A549 (cell line): ENCODE results near the gene MOB1B.

Experiments
- CBX8 ChIP-seq: fragments of 200-600 bp; sonication (generic); IDR thresholded peaks from 2 replicates; pipeline ENCODE4 v1.6.1; 2016
- CEBPB ChIP-seq, 2 experiments: fragments of >200 bp in 1 of 2; sonication (Bioruptor Twin) in 1 of 2; formaldehyde crosslinking in 1 of 2; IDR thresholded peaks; 2 replicates each; pipeline ENCODE4 v1.6.1; 2012 to 2016
- CTCF ChIP-seq: fragments of >200 bp; sonication (Bioruptor Twin); formaldehyde crosslinking; IDR thresholded peaks from 3 replicates; pipeline ENCODE4 v1.5.1; 2016
- EP300 ChIP-seq, 2 experiments: fragments of >200 bp; sonication (Bioruptor Twin); formaldehyde crosslinking; IDR thresholded peaks; 2 replicates in 1 of 2; 3 replicates in 1 of 2; pipeline ENCODE4 v1.6.1; 2016 to 2017
- HEYL ChIP-seq: fragments of 250-450 bp; sonication (Bioruptor Pico); IDR thresholded peaks from 2 replicates; pipeline ENCODE4 v1.8.0; 2021; ENCODE audit warnings: mild to moderate bottlenecking, moderate library complexity
- MAX ChIP-seq: IDR thresholded peaks from 2 replicates; pipeline ENCODE4 v1.6.1; 2012
- MYC ChIP-seq: IDR thresholded peaks from 2 replicates; pipeline ENCODE4 v1.6.1; 2012; ENCODE audit warnings: mild to moderate bottlenecking, inconsistent platforms, low read length, improper control_type of control experiment, borderline replicate concordance
- PBX3 ChIP-seq: IDR thresholded peaks from 2 replicates; pipeline ENCODE4 v1.6.1; 2012
- PHF8 ChIP-seq: fragments of 200-600 bp; sonication (generic); IDR thresholded peaks from 2 replicates; pipeline ENCODE4 v1.6.1; 2016; ENCODE audit warnings: low read depth, mild to moderate bottlenecking, antibody characterized with exemption, moderate library complexity, borderline replicate concordance
- POLR2A ChIP-seq: IDR thresholded peaks from 2 replicates; pipeline ENCODE4 v1.6.1; 2012; ENCODE audit warnings: mild to moderate bottlenecking, low read length
- POLR2AphosphoS2 ChIP-seq: conservative IDR thresholded peaks from 2 replicates; pipeline ENCODE4 v1.6.1; 2012; ENCODE audit warnings: low read length, improper control_type of control experiment, inconsistent platforms
- RCOR1 ChIP-seq: fragments of 150-350 bp; IDR thresholded peaks from 2 replicates; pipeline ENCODE4 v1.6.1; 2014; ENCODE audit warnings: antibody characterized with exemption, low read length, low read depth
- REST ChIP-seq: fragments of 200-600 bp; sonication (generic); IDR thresholded peaks from 2 replicates; pipeline ENCODE4 v1.6.1; 2016; ENCODE audit warnings: antibody characterized with exemption, mild to moderate bottlenecking, moderate library complexity
- ZSCAN20 ChIP-seq: fragments of 250-450 bp; sonication (Bioruptor Pico); IDR thresholded peaks from 2 replicates; pipeline ENCODE4 v1.8.0; 2022; ENCODE audit warnings: mild to moderate bottlenecking, moderate library complexity

GRCh38 chr4:70936200-70936787 lies 34.1 kb downstream of the MOB1B start:
- TF ChIP-seq MAX = no peak
- no peak for TF ChIP-seq CTCF
- no peak for TF ChIP-seq MYC
- TF ChIP-seq EP300 (IDR thresholded peaks at IDR 0.05) = no peak
- no peak for TF ChIP-seq RCOR1
- no peak for TF ChIP-seq CEBPB (IDR thresholded peaks at IDR 0.05)
- no peak for TF ChIP-seq POLR2A
- TF ChIP-seq POLR2AphosphoS2 = no peak
- no peak for TF ChIP-seq ZSCAN20 (CRISPR knock-in tag)
- no peak for TF ChIP-seq REST
- TF ChIP-seq PBX3 = no peak
- no peak for TF ChIP-seq PHF8
- TF ChIP-seq CBX8 = no peak
- TF ChIP-seq HEYL (CRISPR knock-in tag) = no peak
